Endothelial cell of umbilical vein (primary cell): Measurements from ENCODE around the gene BASP1. TPM values are rescaled to one million over a fixed set of nuclear protein-coding genes. Genes with fewer than 3 reads are reported as not detected.

Experiments
- Bru-seq: library from RNA; stranded (reverse); fragments of 400-500 nt; gene quantifications from one replicate; lab custom pipeline; 2021; lab: Mats Ljungman, UMichigan
- BruChase-seq, 2 experiments: library from RNA; stranded (reverse); fragments of 400-500 nt; gene quantifications; one replicate each; lab custom pipeline; 2021; lab: Mats Ljungman, UMichigan
- BruUV-seq: library from RNA; stranded (reverse); fragments of 400-500 nt; replicated peaks from 2 replicates; lab custom pipeline; 2021; lab: Mats Ljungman, UMichigan
- CTCF ChIA-PET: fragments of 300-600, 350-600 bp; sonication (Branson Sonifier 250); formaldehyde crosslinking; loops from one replicate; lab custom pipeline; 2021; ENCODE audit warnings: antibody characterized with exemption, inconsistent platforms; lab: Charles Lee
- POLR2A ChIA-PET: fragments of 300-600, 350-600 bp; sonication (Branson Sonifier 250); formaldehyde crosslinking; loops from one replicate; lab custom pipeline; 2021; ENCODE audit warnings: antibody characterized with exemption, inconsistent platforms; lab: Charles Lee
- DNase-seq: peaks from one replicate; pipeline ENCODE4 v3.0.0-alpha.2; 2011; ENCODE audit warnings: low read depth, low spot score
- FAIRE-seq: peaks from 2 replicates; lab custom pipeline; 2011; peaks lifted over from hg19 to GRCh38; lab: Jason Lieb, UNC
- H2AFZ ChIP-seq: 2 replicates; pipeline ENCODE4 v1.6.0; 2012; ENCODE audit warnings: low read depth, low read length, control low read depth, inconsistent platforms
- H3K27ac ChIP-seq: 2 replicates; pipeline ENCODE4 v1.5.1; 2011; ENCODE audit warnings: low read depth, mild to moderate bottlenecking, control low read depth, low read length, moderate library complexity; ENCODE audit not compliant: insufficient read depth
- H3K27me3 ChIP-seq, 2 experiments: 2 replicates each; pipeline versions ENCODE4 v1.6.0 to v1.6.1; 2011; ENCODE audit warnings: low read length in 2 of 2, mixed read lengths in 1 of 2; ENCODE audit not compliant: control insufficient read depth in 2 of 2, insufficient read depth in 2 of 2
- H3K36me3 ChIP-seq, 2 experiments: 2 replicates in 1 of 2; 3 replicates in 1 of 2; pipeline ENCODE4 v1.5.1; 2011; ENCODE audit warnings: low read length in 2 of 2, mild to moderate bottlenecking in 1 of 2, moderate library complexity in 1 of 2; ENCODE audit not compliant: control insufficient read depth in 2 of 2, insufficient read depth in 2 of 2; ENCODE audit errors: extremely low read depth in 1 of 2
- H3K4me1 ChIP-seq: 3 replicates; pipeline ENCODE4 v1.5.1; 2011; ENCODE audit warnings: mild to moderate bottlenecking, low read length; ENCODE audit not compliant: control insufficient read depth, insufficient read depth; ENCODE audit errors: extremely low read depth
- H3K4me2 ChIP-seq: 2 replicates; pipeline ENCODE4 v1.6.1; 2011; ENCODE audit warnings: low read length, control low read depth, mixed read lengths; ENCODE audit not compliant: insufficient read depth
- H3K4me3 ChIP-seq, 3 experiments: fragments of 200-600 bp in 1 of 3; sonication (generic), shearing (Covaris generic) in 1 of 3; replicated peaks in 1 of 3; 2 replicates each; pipeline ENCODE4 v1.5.1; 2011 to 2016; ENCODE audit warnings: control low read depth in 3 of 3, low read length in 3 of 3, mild to moderate bottlenecking in 2 of 3, inconsistent platforms in 1 of 3, low read depth in 1 of 3, moderate library complexity in 1 of 3; ENCODE audit not compliant: insufficient read depth in 1 of 3
- H3K79me2 ChIP-seq: 2 replicates; pipeline ENCODE4 v1.6.0; 2012; ENCODE audit warnings: low read length, inconsistent platforms; ENCODE audit not compliant: control insufficient read depth, insufficient read depth
- H3K9ac ChIP-seq: replicated peaks from 2 replicates; pipeline ENCODE3; 2011; ENCODE audit warnings: low read length, control low read depth; ENCODE audit not compliant: insufficient read depth; ENCODE audit errors: extremely low read depth
- H3K9me1 ChIP-seq: replicated peaks from 3 replicates; pipeline ENCODE4 v1.6.0; 2011; ENCODE audit warnings: mild to moderate bottlenecking, low read length; ENCODE audit not compliant: control insufficient read depth, insufficient read depth; ENCODE audit errors: extremely low read depth
- H3K9me3 ChIP-seq: replicated peaks from 2 replicates; pipeline ENCODE4 v1.5.1; 2012; ENCODE audit warnings: low read length, inconsistent platforms; ENCODE audit not compliant: control insufficient read depth, insufficient read depth
- H4K20me1 ChIP-seq: replicated peaks from 2 replicates; pipeline ENCODE3; 2011; ENCODE audit warnings: mild to moderate bottlenecking, low read length; ENCODE audit not compliant: control insufficient read depth, insufficient read depth; ENCODE audit errors: extremely low read depth
- POLR2A ChIP-seq: IDR thresholded peaks from 2 replicates; pipeline ENCODE4 v1.6.1; 2012; ENCODE audit warnings: low read depth, mild to moderate bottlenecking, control low read depth, low read length
- POLR2AphosphoS5 ChIP-seq: IDR thresholded peaks from 2 replicates; pipeline ENCODE4 v1.6.1; 2012; ENCODE audit warnings: low read depth, mild to moderate bottlenecking, control low read depth, low read length, moderate library complexity; ENCODE audit not compliant: insufficient read depth
- dilution Hi-C: fragments of 300-500 bp; cut with MboI; formaldehyde crosslinking; loops from one replicate; pipeline ENCODE4 v1.15.0; 2019; ENCODE audit warnings: low sequenced_read_pairs; ENCODE audit not compliant: extremely low pct_ligation_motif_present
- intact Hi-C: fragments of 100-400 bp; cut with micrococcal nuclease; formaldehyde crosslinking; loops from one replicate; pipeline ENCODE4 v1.10.0; 2022
- long read RNA-seq: library from polyadenylated mRNA; stranded (forward); transcript quantifications from one replicate; pipeline ENCODE4 v2.0.0, GENCODE V29; 2021
- polyA minus RNA-seq, 3 experiments: library from RNA; depleted of rRNA, polyadenylated mRNA; stranded (reverse); fragments of >200 nt; gene quantifications; 1 replicate in 1 of 3; 2 replicates in 2 of 3; pipeline ENCODE4 v1.2.3, GENCODE V29; 2011
- polyA plus RNA-seq, 4 experiments: library from polyadenylated mRNA; depleted of rRNA in 3 of 4; stranded (reverse) in 3 of 4; unstranded in 1 of 4; fragments of >200 nt; gene quantifications; 2 replicates each; pipeline versions ENCODE4 v1.2.1 to v1.2.3, GENCODE V29; 2011 to 2012; ENCODE audit warnings: missing spikeins in 1 of 4
- total RNA-seq: library from RNA; stranded (reverse); gene quantifications from 2 replicates; pipeline ENCODE4 v1.2.3, GENCODE V29; 2021
- TF ChIP-seq, protein P1 (sequence below), 2 donors: IDR thresholded peaks; 1 replicate in 1 of 2; 2 replicates in 1 of 2; pipeline ENCODE4 v1.5.1; 2011; ENCODE audit warnings: low read length in 2 of 2, mild to moderate bottlenecking in 2 of 2, moderate library complexity in 2 of 2, control low read depth in 1 of 2, inconsistent platforms in 1 of 2, low read depth in 1 of 2; ENCODE audit not compliant: insufficient read depth in 1 of 2; ENCODE audit errors: extremely low read depth in 1 of 2

The BASP1 gene, protein sequence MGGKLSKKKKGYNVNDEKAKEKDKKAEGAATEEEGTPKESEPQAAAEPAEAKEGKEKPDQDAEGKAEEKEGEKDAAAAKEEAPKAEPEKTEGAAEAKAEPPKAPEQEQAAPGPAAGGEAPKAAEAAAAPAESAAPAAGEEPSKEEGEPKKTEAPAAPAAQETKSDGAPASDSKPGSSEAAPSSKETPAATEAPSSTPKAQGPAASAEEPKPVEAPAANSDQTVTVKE
- total RNA-seq (79.3 and 102 TPM in 2 replicates), polyA plus RNA-seq (58.5 and 69.4 TPM in 2 replicates), polyA minus RNA-seq (25.2 and 26.8 TPM in 2 replicates), Bru-seq, nascent RNA (percentile 89 among the genes with signal in this experiment), BruChase-seq, experiment 1, labeled RNA remaining after a 6-hour chase (percentile 81 among the genes with signal in this experiment), BruChase-seq, experiment 2, labeled RNA remaining after a 2-hour chase (percentile 82 among the genes with signal in this experiment)
- 52.8 and 59.1 TPM in 2 replicates for polyA plus RNA-seq (2011; cell fraction: cytosol; rRNA removed)
- polyA plus RNA-seq (2011; cell fraction: nucleus; rRNA removed) = 16.5 and 27.1 TPM in 2 replicates
- 78.6 and 111 TPM in 2 replicates for polyA plus RNA-seq (2012)
- polyA minus RNA-seq (2011; cell fraction: cytosol; rRNA and poly(A)+ RNA removed) = 164 TPM
- 8.5 and 8.9 TPM in 2 replicates for polyA minus RNA-seq (2011; cell fraction: nucleus; rRNA and poly(A)+ RNA removed)
- long read RNA-seq, transcript BASP1-201 (2 exons, 1,878 nt) = major isoform, 10 of 28 reads
- long read RNA-seq, partial matches to known transcripts = 0 of 28 reads
- long read RNA-seq, other reads (novel, unspliced or antisense) = 18 of 28 reads

DNA sequence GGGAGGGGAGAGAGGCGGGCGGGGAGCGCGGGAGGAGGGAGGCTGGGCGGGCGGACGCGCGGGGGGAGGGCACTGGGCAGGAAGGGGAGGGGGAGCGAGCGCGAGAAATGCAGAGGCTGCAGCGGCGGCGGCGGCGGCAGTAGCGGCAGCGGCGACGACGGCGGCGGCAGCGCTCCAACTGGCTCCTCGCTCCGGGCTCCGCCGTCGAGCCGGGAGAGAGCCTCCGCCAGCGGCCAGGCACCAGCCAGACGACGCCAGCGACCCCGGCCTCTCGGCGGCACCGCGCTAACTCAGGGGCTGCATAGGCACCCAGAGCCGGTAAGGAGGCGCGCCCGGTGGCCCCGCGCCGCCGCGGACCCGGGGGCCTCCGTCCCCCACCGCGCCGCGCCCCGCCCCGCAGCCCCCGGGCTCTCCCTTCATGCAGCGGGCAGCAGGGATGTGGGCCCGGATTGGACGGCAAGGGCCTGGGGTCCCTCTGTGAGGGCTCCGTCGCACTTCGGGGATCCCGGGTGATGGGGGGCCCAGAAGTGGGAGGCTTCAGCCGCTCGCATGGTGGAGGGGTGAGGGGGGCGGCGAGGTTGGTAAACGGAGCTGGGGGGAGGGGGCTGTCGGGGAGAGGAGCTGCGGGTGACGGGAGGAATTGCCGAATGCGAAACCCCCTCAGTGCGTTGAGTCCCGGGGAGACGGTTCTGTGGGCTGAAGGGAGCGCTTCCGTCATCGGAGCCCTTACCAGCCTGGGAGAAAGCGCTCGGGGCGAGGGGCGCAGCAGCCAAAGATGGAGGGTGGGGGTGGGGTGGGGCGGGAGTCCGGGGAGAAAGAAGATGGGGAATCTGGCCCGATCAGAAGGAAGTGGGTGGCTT is at the start of gene BASP1:
TSS of gene BASP1 (plus strand) at position 139 of the 860 bp plus-strand sequence. CDS start 57,586 bp downstream, outside the sequence.
- POLR2A ChIA-PET = interaction anchor here (0.6 to 2.1 kb wide), 5 partner anchors 9 to 1088 kb away, joined by 5 to 8 read pairs (median 7); no protein-coding TSS in a partner anchor
- no peaks in the 10 kb centered on the region for H3K9me3 ChIP-seq
- no peaks in the 10 kb centered on the region for H3K36me3 ChIP-seq
- H2AFZ ChIP-seq = peak within 1 kb of the TSS; percentile 91
- H3K4me2 ChIP-seq = peak within 1 kb of the TSS; percentile 94
- peaks cover 24% of the 10 kb centered on the region for H3K4me1 ChIP-seq
- peak within 1 kb of the TSS; percentile 86 for H3K27ac ChIP-seq
- CTCF ChIA-PET = interaction anchor here (0.7 to 6.2 kb wide), 7 partner anchors 15 to 1098 kb away, joined by 3 to 333 read pairs (median 63); no protein-coding TSS in a partner anchor
- H4K20me1 ChIP-seq = no peaks in the 10 kb centered on the region
- peaks cover 1 to 10% of the 10 kb centered on the region in 2 experiments for H3K27me3 ChIP-seq
- DNase-seq (peak; percentile 67), FAIRE-seq (no peak)
- TF ChIP-seq, protein P1, sequence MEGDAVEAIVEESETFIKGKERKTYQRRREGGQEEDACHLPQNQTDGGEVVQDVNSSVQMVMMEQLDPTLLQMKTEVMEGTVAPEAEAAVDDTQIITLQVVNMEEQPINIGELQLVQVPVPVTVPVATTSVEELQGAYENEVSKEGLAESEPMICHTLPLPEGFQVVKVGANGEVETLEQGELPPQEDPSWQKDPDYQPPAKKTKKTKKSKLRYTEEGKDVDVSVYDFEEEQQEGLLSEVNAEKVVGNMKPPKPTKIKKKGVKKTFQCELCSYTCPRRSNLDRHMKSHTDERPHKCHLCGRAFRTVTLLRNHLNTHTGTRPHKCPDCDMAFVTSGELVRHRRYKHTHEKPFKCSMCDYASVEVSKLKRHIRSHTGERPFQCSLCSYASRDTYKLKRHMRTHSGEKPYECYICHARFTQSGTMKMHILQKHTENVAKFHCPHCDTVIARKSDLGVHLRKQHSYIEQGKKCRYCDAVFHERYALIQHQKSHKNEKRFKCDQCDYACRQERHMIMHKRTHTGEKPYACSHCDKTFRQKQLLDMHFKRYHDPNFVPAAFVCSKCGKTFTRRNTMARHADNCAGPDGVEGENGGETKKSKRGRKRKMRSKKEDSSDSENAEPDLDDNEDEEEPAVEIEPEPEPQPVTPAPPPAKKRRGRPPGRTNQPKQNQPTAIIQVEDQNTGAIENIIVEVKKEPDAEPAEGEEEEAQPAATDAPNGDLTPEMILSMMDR (IDR thresholded peaks at IDR 0.05; ENCODE audit: extremely low read depth in 1 of 2, insufficient read depth in 1 of 2, low read depth in 1 of 2, low read length in 2 of 2) = no peak
- TF ChIP-seq POLR2A (peak; percentile 84), POLR2AphosphoS5 (peak; percentile 96)
- dilution Hi-C loops = no loop called here
- H3K79me2 ChIP-seq = peaks cover 52% of the 10 kb centered on the region
- BruUV-seq = no TSS peak
- intact Hi-C loops = loop anchor here (1.0 to 2.0 kb wide), 4 partner anchors 21 to 219 kb away; no protein-coding TSS in a partner anchor
- peak within 1 kb of the TSS; percentile 96 for H3K9ac ChIP-seq
- H3K4me3 ChIP-seq = peak within 1 kb of the TSS; percentile 87 to 99 (median 94)
- H3K9me1 ChIP-seq = no peaks in the 10 kb centered on the region
